Parathyroid adenoma (tissue), 2 donors: ENCODE measurements around the gene PIAS4.
A peak's percentile ranks its signal among the peaks of the same experiment; 100 is the strongest.
"Not testable (repeated sequence)": the region's sequence is repeated elsewhere in the genome, so short reads cannot be mapped to it uniquely, and the experiment has no call there.

Source experiments
- H2AFZ ChIP-seq: fragments of 300-600 bp; sonication (generic); one replicate; pipeline ENCODE4 v1.7.0; 2017; ENCODE audit warnings: antibody characterized with exemption, mild to moderate bottlenecking
- H3K27ac ChIP-seq: fragments of 300-600 bp; sonication (generic); one replicate; pipeline ENCODE4 v1.7.0; 2017
- H3K27me3 ChIP-seq: fragments of 300-600 bp; sonication (generic); one replicate; pipeline ENCODE4 v1.7.0; 2017; ENCODE audit warnings: low read length; ENCODE audit not compliant: control insufficient read depth, insufficient read depth
- H3K36me3 ChIP-seq: fragments of 300-600 bp; sonication (generic); one replicate; pipeline ENCODE4 v1.7.0; 2017; ENCODE audit warnings: low read length; ENCODE audit not compliant: control insufficient read depth, insufficient read depth
- H3K4me1 ChIP-seq: fragments of 300-600 bp; sonication (generic); one replicate; pipeline ENCODE4 v1.7.0; 2017; ENCODE audit warnings: control low read depth
- H3K4me2 ChIP-seq: fragments of 300-600 bp; sonication (generic); one replicate; pipeline ENCODE4 v1.7.0; 2017; ENCODE audit warnings: low read length
- H3K4me3 ChIP-seq: fragments of 300-600 bp; sonication (generic); one replicate; pipeline ENCODE4 v1.7.0; 2017; ENCODE audit warnings: low read depth, low read length
- H3K79me2 ChIP-seq: fragments of 300-600 bp; sonication (generic); one replicate; pipeline ENCODE4 v1.7.0; 2017; ENCODE audit warnings: control low read depth
- H3K9ac ChIP-seq: fragments of 300-600 bp; sonication (generic); one replicate; pipeline ENCODE4 v1.7.0; 2017; ENCODE audit warnings: mild to moderate bottlenecking
- H3K9me3 ChIP-seq: fragments of 300-600 bp; sonication (generic); one replicate; pipeline ENCODE4 v1.7.0; 2017; ENCODE audit warnings: low read length; ENCODE audit not compliant: control insufficient read depth
- TF ChIP-seq, protein P1 (sequence below): fragments of 300-600 bp; sonication (generic); IDR thresholded peaks from one replicate; pipeline ENCODE4 v1.7.0; 2017; ENCODE audit warnings: antibody characterized with exemption, mild to moderate bottlenecking
- donor health status: primary hyperparathyroidism.

Gene PIAS4

DNA sequence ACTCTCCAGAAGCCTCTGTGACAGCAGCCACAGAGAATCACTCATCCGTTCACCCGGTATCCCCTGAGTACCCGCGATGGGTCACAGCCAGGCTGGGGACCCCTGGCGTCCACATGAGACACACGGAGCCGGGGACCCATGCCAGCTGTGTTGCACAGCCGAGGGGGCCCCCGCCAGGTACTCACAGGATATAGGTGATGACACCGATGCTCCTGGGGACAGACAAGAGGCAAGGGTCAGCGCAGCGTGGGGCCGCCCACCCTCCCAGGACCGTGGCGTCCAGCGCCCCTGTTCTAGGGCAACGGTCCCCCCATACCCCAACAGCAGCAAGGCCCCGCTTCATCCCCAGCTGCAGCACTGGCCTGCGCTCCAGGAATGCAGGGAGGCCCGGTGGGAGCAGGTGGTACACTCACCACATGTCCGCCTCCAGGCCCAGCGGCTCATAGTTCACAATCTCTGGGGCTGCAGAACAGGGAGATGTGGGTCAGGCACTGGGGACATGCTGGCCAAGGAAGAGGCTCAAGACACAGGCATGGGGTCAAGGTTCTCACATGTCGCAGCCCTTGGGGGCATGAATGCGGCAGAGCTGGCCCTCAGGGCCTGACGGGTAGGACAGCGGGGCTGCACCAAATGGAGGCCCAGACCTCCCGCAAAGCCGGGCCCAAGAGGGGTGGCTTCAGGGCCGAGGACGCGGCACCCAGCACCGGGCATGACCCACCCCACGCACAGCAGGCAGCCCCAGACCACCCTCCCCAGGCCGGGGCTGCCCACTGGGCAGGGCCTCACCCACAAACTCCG is 43.9 kb upstream of the PIAS4 start:
- no peaks in the 10 kb centered on the region for H3K4me1 ChIP-seq

DNA sequence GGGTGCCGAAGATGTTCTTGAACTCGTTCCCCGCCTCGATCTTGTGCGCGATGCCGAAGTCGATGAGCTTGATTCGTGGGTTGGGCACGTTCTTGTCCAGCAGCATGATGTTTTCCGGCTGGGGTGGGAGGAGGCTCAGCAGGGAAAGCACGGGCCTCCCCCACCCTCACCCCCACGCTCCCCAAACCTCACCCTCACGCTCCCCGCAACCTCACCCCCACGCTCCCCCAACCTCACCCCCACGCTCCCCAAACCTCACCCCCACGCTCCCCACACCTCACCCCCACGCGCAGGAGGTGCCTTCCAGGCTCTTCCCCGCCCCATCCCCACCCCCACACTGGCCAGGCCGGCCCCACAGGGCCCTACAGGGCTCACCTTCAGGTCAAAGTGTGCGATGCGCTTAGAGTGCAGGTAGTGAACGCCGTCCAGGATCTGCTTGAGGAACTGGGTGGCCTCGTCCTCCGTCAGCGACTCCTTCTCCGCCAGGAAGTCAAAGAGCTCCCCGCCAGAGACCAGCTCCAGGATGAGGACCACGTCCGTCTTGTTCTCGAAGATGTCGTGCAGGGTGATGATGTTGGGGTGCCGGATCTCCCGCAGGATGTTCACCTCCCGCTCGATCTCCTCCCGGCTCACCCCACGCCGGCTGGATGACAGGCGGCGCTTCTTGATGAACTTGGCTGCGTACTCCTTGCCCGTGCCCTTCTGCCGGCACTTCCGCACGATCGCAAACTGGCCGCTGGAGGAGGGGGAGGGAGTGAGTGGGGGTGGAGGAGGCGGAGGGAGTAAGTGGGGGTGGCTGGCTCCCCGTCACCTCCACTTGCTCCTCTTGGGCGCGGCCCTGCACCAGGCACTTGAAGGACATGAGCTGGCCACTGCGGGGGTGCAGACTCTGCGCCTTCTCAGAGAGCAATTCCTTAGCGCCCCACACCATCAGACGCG is 43.0 kb upstream of the PIAS4 start:
- peaks cover 8% of the 10 kb centered on the region for H3K4me1 ChIP-seq
- no peaks in the 10 kb centered on the region for H3K27me3 ChIP-seq
- no peaks in the 10 kb centered on the region for H3K36me3 ChIP-seq
- H2AFZ ChIP-seq, result no peak overlapping the region
- TF ChIP-seq, protein P1, sequence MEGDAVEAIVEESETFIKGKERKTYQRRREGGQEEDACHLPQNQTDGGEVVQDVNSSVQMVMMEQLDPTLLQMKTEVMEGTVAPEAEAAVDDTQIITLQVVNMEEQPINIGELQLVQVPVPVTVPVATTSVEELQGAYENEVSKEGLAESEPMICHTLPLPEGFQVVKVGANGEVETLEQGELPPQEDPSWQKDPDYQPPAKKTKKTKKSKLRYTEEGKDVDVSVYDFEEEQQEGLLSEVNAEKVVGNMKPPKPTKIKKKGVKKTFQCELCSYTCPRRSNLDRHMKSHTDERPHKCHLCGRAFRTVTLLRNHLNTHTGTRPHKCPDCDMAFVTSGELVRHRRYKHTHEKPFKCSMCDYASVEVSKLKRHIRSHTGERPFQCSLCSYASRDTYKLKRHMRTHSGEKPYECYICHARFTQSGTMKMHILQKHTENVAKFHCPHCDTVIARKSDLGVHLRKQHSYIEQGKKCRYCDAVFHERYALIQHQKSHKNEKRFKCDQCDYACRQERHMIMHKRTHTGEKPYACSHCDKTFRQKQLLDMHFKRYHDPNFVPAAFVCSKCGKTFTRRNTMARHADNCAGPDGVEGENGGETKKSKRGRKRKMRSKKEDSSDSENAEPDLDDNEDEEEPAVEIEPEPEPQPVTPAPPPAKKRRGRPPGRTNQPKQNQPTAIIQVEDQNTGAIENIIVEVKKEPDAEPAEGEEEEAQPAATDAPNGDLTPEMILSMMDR, result no peak
- H3K27ac ChIP-seq, result no peak overlapping the region
- H3K9me3 ChIP-seq, result no peaks in the 10 kb centered on the region
- H3K4me3 ChIP-seq, result no peak overlapping the region
- peaks cover 19% of the 10 kb centered on the region for H3K79me2 ChIP-seq
- H3K4me2 ChIP-seq, result no peak overlapping the region
- H3K9ac ChIP-seq, result no peak overlapping the region

More for the DNA sequence above, 43.9 kb upstream of the PIAS4 start:
- Histone ChIP-seq H3K79me2 (peaks cover 16% of the 10 kb centered on the region), H3K27me3 (no peaks in the 10 kb centered on the region), H3K4me3 (no peak overlapping the region), H3K9me3 (no peaks in the 10 kb centered on the region), H2AFZ (no peak overlapping the region), H3K27ac (no peak overlapping the region), H3K4me2 (no peak overlapping the region), H3K36me3 (no peaks in the 10 kb centered on the region), H3K9ac (no peak overlapping the region)
- TF ChIP-seq, protein P1, result no peak

DNA sequence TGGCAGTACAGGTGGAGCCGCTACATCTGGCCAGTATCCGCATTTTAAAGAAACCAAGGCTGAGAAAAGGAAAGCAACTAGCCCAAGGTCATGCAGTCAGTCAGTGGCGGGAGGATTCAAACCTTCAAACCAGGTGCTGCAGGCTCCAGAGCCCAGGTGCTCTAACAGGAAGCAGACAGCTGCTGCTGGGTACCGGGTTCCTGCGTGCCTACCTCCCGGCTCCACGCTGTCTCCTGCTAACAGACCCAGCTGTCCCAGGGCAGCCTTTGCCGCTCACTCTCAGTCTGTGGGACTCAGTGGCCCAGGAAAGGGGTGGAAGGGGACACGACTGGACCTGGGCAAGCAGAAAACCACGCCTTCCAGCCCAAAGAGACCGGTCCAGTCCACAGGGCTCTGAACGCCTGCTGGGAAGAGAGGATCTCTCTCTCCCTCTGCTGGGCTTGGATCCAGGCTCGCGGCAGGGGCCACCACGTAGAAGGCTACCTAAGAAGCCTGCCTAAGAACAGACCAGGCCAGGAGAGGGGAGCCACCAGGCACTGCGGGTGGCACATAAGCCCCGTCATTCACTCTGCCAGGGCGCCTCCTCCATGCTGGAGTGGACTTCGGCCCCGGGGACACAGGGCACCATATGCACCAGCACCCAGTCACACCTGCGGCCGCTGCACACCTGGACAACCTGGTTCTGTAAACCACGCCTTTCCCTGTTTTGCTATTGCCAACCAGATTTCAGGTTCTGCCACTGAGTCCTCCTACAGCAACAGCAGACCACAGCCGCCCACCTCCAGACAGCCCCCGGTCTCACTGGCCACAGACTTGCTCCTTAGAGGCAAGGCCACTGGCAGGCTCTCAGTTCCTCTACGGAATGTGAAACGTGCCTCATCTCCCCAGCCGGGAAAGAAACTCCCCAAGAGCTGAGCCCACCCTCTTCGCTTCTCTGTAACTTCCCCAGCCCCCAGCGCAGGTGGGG is 41.2 kb upstream of the PIAS4 start:
- H3K9ac ChIP-seq, result no peak overlapping the region
- H3K4me3 ChIP-seq, result no peak overlapping the region

DNA sequence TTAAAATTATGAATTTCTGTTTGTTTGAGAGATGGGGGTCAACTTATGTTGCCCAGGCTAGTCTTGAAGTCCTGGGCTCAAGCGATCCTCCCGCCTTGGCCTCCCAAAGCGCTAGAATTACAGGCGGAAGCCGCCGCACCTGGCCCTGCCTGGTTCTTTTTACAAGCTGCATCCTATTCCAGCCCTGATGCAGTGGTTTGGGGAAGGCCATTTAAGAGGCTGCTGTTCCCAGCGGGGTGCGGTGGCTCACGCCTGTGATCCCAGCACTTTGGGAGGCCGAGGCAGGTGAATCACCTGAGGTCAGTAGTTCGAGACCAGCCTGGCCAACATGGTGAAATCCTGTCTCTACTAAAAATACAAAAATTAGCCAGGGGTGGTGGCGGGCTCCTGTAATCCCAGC is 39.6 kb upstream of the PIAS4 start:
- not testable (repeated sequence) for H3K4me2 ChIP-seq, H3K9me3 ChIP-seq, H3K4me3 ChIP-seq, H2AFZ ChIP-seq, H3K27me3 ChIP-seq, H3K9ac ChIP-seq, H3K36me3 ChIP-seq
- H3K27ac ChIP-seq, result peak overlapping the region; percentile 86
- H3K4me1 ChIP-seq, result peaks cover 16% of the 10 kb centered on the region
- H3K79me2 ChIP-seq, result peaks cover 26% of the 10 kb centered on the region

More for the DNA sequence above, 41.2 kb upstream of the PIAS4 start:
- Histone ChIP-seq H2AFZ (no peak overlapping the region), H3K27ac (no peak overlapping the region), H3K79me2 (peaks cover 26% of the 10 kb centered on the region), H3K27me3 (no peaks in the 10 kb centered on the region), H3K9me3 (no peaks in the 10 kb centered on the region), H3K4me1 (peaks cover 16% of the 10 kb centered on the region), H3K4me2 (no peak overlapping the region), H3K36me3 (no peaks in the 10 kb centered on the region)
- TF ChIP-seq, protein P1, result no peak
